Panc1 (cell line): ENCODE measurements around the gene DBNDD2. TPM values are rescaled to one million over a fixed set of nuclear protein-coding genes. Genes with fewer than 3 reads are reported as not detected.

ENCODE experiments used
- ATAC-seq: fragments of 200-7000 bp; cut with Tn5 transposase; 2 replicates; pipeline ENCODE4 v1.9.1; 2020; ENCODE audit warnings: mild to moderate bottlenecking, moderate library complexity
- BruUV-seq: library from RNA; stranded (reverse); fragments of 400-500 nt; replicated peaks from 2 replicates; lab custom pipeline; 2021; lab: Mats Ljungman, UMichigan
- CTCF ChIA-PET: fragments of 300-600 bp; sonication (Branson Sonifier 250); formaldehyde crosslinking; loops from one replicate; lab custom pipeline; 2022; ENCODE audit warnings: antibody characterized with exemption; lab: Charles Lee
- POLR2A ChIA-PET: fragments of 300-600 bp; sonication (Branson Sonifier 250); formaldehyde crosslinking; loops from one replicate; lab custom pipeline; 2022; ENCODE audit warnings: antibody characterized with exemption; lab: Charles Lee
- DNase-seq: peaks from one replicate; pipeline ENCODE4 v3.0.0-alpha.2; 2010; ENCODE audit warnings: low read depth, low spot score
- H3K27ac ChIP-seq: 2 replicates; pipeline ENCODE4 v1.5.1; 2011; ENCODE audit warnings: mild to moderate bottlenecking, low read length, inconsistent platforms
- H3K27me3 ChIP-seq: fragments of 200-500 bp; sonication (Bioruptor generic); 2 replicates; pipeline ENCODE4 v1.6.0; 2014; ENCODE audit warnings: low read length, inconsistent platforms; ENCODE audit not compliant: control insufficient read depth, insufficient read depth
- H3K36me3 ChIP-seq: fragments of 200-500 bp; sonication (Bioruptor generic); 2 replicates; pipeline ENCODE4 v1.5.1; 2014; ENCODE audit warnings: inconsistent platforms, mild to moderate bottlenecking, low read length, moderate library complexity; ENCODE audit not compliant: control insufficient read depth, insufficient read depth
- H3K4me1 ChIP-seq: 2 replicates; pipeline ENCODE4 v1.5.1; 2011; ENCODE audit warnings: inconsistent platforms, mild to moderate bottlenecking, low read length, moderate library complexity; ENCODE audit not compliant: control insufficient read depth, insufficient read depth
- H3K4me3 ChIP-seq, 2 experiments: 2 replicates each; pipeline ENCODE4 v1.5.1; 2011 to 2012; ENCODE audit warnings: low read depth in 2 of 2, low read length in 2 of 2, mild to moderate bottlenecking in 2 of 2, inconsistent platforms in 1 of 2, moderate library complexity in 1 of 2
- H3K9me3 ChIP-seq: fragments of 200-500 bp; sonication (Bioruptor generic); 2 replicates; pipeline ENCODE4 v1.5.1; 2014; ENCODE audit warnings: low read depth, mild to moderate bottlenecking, inconsistent platforms, low read length, moderate library complexity; ENCODE audit not compliant: control insufficient read depth, insufficient read depth
- POLR2AphosphoS5 ChIP-seq: IDR thresholded peaks from 2 replicates; pipeline ENCODE4 v1.6.1; 2012; ENCODE audit warnings: mild to moderate bottlenecking, low read depth, low read length, moderate library complexity
- SIN3A ChIP-seq: IDR thresholded peaks from 2 replicates; pipeline ENCODE4 v1.6.1; 2012; ENCODE audit warnings: low read depth, mild to moderate bottlenecking, low read length, moderate library complexity, borderline replicate concordance; ENCODE audit not compliant: insufficient read depth
- TCF7L2 ChIP-seq: IDR thresholded peaks from 2 replicates; pipeline ENCODE4 v1.6.1; 2011; ENCODE audit warnings: mild to moderate bottlenecking, low read depth, low read length, inconsistent platforms
- in situ Hi-C: cut with HindIII; loops from 2 replicates; pipeline ENCODE4 v1.10.0; 2016; ENCODE audit warnings: low sequenced_read_pairs, low pct_unique_long_range_greater_than_20kb
- intact Hi-C: fragments of 100-400 bp; cut with micrococcal nuclease; formaldehyde crosslinking; loops from one replicate; pipeline ENCODE4 v1.10.0; 2022; ENCODE audit not compliant: unreplicated experiment
- total RNA-seq: library from RNA; stranded (reverse); gene quantifications from one replicate; pipeline ENCODE4 v1.2.1, GENCODE V29; 2021; ENCODE audit not compliant: unreplicated experiment
- TF ChIP-seq, protein P1 (sequence below), 2 experiments: IDR thresholded peaks; 2 replicates each; pipeline ENCODE4 v1.6.1; 2011 to 2012; ENCODE audit warnings: low read depth in 2 of 2, control low read depth in 1 of 2, low read length in 1 of 2, mild to moderate bottlenecking in 1 of 2, moderate library complexity in 1 of 2; ENCODE audit not compliant: insufficient read depth in 1 of 2
- TF ChIP-seq, protein P2 (sequence below): fragments of 450-650 bp; IDR thresholded peaks from 2 replicates; pipeline ENCODE4 v1.5.1; 2017; ENCODE audit warnings: mild to moderate bottlenecking

DBNDD2 gene
- total RNA-seq, 1 experiment from 2014 or later: 55.4 TPM

DNA sequence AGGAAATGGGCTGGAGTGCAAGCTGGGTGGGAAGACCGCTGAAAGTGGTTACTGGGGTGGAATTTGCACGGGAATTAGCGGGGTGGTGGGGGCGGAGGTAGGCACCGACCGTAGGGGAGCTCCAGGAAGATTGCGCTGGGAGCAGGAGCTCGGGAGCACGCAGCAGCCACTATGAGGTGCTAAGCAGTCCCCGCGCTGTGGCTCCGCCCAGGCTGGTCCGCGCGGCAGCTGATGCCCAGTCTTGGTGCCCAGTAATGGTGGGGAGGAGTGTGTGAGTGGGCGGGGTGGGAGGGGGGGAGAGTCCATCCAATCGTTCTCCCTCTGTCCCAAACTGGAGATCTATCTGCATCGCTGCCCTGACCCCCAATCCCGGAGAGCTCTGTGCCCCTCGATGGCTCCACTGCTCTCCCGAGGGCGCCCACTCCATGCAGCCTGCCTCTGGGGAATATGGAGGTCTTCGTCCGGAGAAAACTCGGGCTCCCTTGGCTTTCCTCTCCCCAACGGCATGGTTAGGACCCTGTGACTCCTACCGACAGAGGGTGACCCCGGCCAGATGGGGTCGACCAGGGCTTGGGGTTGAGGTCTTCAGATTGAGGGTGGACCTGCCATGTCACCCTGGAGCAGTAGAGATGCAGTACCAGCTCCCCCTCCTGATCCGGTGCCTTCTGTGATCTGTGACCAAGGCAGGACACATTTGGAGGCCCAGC is 35.3 kb upstream of the DBNDD2 start:
- in situ Hi-C loops: no loop called here
- BruUV-seq: no TSS peak
- Histone ChIP-seq H3K36me3 (no peaks in the 10 kb centered on the region; the same call in 1 of the 2 replicates), H3K27me3 (no peaks in the 10 kb centered on the region), H3K4me1 (peaks cover 6% of the 10 kb centered on the region; the same call in 1 of the 2 replicates), H3K4me3 (peak overlapping the region in 1 of 2 experiments; percentile 75; a peak in 1 of 4 replicates), H3K27ac (no peak overlapping the region; the same call in none of the 2 replicates), H3K9me3 (no peaks in the 10 kb centered on the region)
- TF ChIP-seq POLR2AphosphoS5 (no peak), SIN3A (no peak), TCF7L2 (no peak)
- TF ChIP-seq, protein P1, sequence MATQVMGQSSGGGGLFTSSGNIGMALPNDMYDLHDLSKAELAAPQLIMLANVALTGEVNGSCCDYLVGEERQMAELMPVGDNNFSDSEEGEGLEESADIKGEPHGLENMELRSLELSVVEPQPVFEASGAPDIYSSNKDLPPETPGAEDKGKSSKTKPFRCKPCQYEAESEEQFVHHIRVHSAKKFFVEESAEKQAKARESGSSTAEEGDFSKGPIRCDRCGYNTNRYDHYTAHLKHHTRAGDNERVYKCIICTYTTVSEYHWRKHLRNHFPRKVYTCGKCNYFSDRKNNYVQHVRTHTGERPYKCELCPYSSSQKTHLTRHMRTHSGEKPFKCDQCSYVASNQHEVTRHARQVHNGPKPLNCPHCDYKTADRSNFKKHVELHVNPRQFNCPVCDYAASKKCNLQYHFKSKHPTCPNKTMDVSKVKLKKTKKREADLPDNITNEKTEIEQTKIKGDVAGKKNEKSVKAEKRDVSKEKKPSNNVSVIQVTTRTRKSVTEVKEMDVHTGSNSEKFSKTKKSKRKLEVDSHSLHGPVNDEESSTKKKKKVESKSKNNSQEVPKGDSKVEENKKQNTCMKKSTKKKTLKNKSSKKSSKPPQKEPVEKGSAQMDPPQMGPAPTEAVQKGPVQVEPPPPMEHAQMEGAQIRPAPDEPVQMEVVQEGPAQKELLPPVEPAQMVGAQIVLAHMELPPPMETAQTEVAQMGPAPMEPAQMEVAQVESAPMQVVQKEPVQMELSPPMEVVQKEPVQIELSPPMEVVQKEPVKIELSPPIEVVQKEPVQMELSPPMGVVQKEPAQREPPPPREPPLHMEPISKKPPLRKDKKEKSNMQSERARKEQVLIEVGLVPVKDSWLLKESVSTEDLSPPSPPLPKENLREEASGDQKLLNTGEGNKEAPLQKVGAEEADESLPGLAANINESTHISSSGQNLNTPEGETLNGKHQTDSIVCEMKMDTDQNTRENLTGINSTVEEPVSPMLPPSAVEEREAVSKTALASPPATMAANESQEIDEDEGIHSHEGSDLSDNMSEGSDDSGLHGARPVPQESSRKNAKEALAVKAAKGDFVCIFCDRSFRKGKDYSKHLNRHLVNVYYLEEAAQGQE (IDR thresholded peaks at IDR 0.05; ENCODE audit: insufficient read depth in 1 of 2, low read depth in 2 of 2, low read length in 1 of 2): no peak
- TF ChIP-seq, protein P2, sequence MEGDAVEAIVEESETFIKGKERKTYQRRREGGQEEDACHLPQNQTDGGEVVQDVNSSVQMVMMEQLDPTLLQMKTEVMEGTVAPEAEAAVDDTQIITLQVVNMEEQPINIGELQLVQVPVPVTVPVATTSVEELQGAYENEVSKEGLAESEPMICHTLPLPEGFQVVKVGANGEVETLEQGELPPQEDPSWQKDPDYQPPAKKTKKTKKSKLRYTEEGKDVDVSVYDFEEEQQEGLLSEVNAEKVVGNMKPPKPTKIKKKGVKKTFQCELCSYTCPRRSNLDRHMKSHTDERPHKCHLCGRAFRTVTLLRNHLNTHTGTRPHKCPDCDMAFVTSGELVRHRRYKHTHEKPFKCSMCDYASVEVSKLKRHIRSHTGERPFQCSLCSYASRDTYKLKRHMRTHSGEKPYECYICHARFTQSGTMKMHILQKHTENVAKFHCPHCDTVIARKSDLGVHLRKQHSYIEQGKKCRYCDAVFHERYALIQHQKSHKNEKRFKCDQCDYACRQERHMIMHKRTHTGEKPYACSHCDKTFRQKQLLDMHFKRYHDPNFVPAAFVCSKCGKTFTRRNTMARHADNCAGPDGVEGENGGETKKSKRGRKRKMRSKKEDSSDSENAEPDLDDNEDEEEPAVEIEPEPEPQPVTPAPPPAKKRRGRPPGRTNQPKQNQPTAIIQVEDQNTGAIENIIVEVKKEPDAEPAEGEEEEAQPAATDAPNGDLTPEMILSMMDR: no peak
- intact Hi-C loops: loop anchor here (2.0 kb wide), 1 partner anchor 64 kb away; no protein-coding TSS in a partner anchor
- DNase-seq (no peak), ATAC-seq (no peak)
- ChIA-PET CTCF (interaction anchor here (1.1 to 3.8 kb wide), 6 partner anchors 10 to 81 kb away, joined by 3 to 47 read pairs (median 7); partner anchors contain the start of gene SYS1), POLR2A (interaction anchor here (0.6 kb wide), 1 partner anchor 9 kb away, joined by 3 read pairs; no protein-coding TSS in a partner anchor)

DNA sequence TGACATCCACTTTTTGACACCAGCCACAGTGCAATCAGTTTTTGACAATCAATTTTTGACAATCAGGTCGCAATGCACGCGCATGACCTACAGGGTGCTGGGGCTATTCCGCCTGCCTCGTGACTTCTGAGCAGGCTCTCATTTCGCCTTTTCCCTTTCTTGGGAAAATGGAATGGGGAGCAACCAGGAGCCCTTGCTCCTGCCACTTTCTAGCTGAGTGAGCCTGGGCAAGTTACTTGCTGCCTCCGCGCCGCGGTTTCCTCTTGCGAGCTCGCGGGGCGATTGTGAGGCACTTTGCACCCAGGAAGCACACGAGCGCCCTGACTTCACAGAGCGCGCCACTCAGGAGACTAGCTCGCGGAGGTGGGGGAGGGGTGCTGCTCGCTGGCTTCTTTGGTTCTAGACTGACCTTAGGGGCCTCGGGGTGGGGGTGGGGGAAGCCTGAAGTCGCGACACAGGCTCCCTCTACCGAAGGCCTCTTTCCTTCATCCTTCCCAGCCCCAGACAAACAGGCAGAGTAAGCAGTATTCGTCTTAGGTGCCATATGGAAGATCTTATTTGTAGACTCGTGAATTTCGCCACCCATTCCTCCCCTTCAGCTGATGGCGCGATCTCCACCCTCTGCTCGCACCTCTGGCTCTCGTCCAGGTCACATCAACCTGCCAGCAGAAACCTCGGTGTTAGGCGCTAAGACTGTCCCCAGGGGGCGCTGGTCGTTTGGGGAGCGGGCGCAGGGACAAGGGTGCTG is 34.6 kb upstream of the DBNDD2 start:
- no TSS peak for BruUV-seq
- in situ Hi-C loops: no loop called here
- ATAC-seq (peak; percentile 94), DNase-seq (peak; percentile 75)
- POLR2A ChIA-PET: interaction anchor here (0.5 to 0.9 kb wide), 4 partner anchors 8 to 148 kb away, joined by 3 to 5 read pairs (median 4); partner anchors contain the start of gene SYS1
- Histone ChIP-seq H3K27ac (peak overlapping the region; percentile 59; the same call in 1 of the 2 replicates), H3K27me3 (no peaks in the 10 kb centered on the region), H3K36me3 (no peaks in the 10 kb centered on the region; the same call in 1 of the 2 replicates), H3K9me3 (no peaks in the 10 kb centered on the region), H3K4me1 (peaks cover 6% of the 10 kb centered on the region; the same call in 1 of the 2 replicates), H3K4me3 (peak overlapping the region; percentile 46 to 75)
- TF ChIP-seq, protein P1 (IDR thresholded peaks at IDR 0.05; ENCODE audit: insufficient read depth in 1 of 2, low read depth in 2 of 2, low read length in 1 of 2): no peak
- no peak for TF ChIP-seq TCF7L2
- TF ChIP-seq SIN3A: no peak
- TF ChIP-seq, protein P2: peak; percentile 97
- peak; percentile 39; the same call in 1 of the 2 replicates for TF ChIP-seq POLR2AphosphoS5
- CTCF ChIA-PET: interaction anchor here (0.6 to 3.8 kb wide), 12 partner anchors 11 to 400 kb away, joined by 3 to 47 read pairs (median 4); partner anchors contain the start of genes PIGT and SYS1
- intact Hi-C loops: loop anchor here (2.0 kb wide), 1 partner anchor 63 kb away; no protein-coding TSS in a partner anchor
